Superior temporal gyrus (tissue), 1 donor: Measurements from ENCODE around the gene RAI1.
"Not testable (repeated sequence)": the region's sequence is repeated elsewhere in the genome, so short reads cannot be mapped to it uniquely, and the experiment has no call there.

Experiments
- DNase-seq: peaks from one replicate; pipeline ENCODE4 v3.0.0-alpha.2; 2016; ENCODE audit errors: extremely low spot score

RAI1 gene

GRCh38 chr17:17804007-17804406 lies 122.7 kb downstream of the RAI1 start:
- no peak for DNase-seq

GRCh38 chr17:17805575-17805974 lies 124.3 kb downstream of the RAI1 start:
- DNase-seq: no peak

- no peak for DNase-seq
These were observed 124.8 kb downstream of the RAI1 start for GRCh38 chr17:17806035-17806434.

GRCh38 chr17:17806611-17807274 lies 125.5 kb downstream of the RAI1 start:
- no peak for DNase-seq

GRCh38 chr17:17807440-17807839 lies 126.2 kb downstream of the RAI1 start:
- DNase-seq: no peak

GRCh38 chr17:17808200-17808599 lies 126.9 kb downstream of the RAI1 start:
- not testable (repeated sequence) for DNase-seq

- DNase-seq: no peak
These were observed 127.6 kb downstream of the RAI1 start for GRCh38 chr17:17808706-17809432.

- DNase-seq: no peak
These were observed 128.3 kb downstream of the RAI1 start for GRCh38 chr17:17809531-17810083.

- DNase-seq: no peak
These were observed 129.0 kb downstream of the RAI1 start for GRCh38 chr17:17810084-17810894.

GRCh38 chr17:17810895-17811248 lies 129.6 kb downstream of the RAI1 start:
- DNase-seq: no peak

GRCh38 chr17:17811381-17812210 lies 130.3 kb downstream of the RAI1 start:
- no peak for DNase-seq

- DNase-seq: peak; percentile 80
These were observed 131.2 kb downstream of the RAI1 start for GRCh38 chr17:17812211-17813054.

GRCh38 chr17:17813055-17813724 lies 131.9 kb downstream of the RAI1 start:
- DNase-seq: no peak

- no peak for DNase-seq
These were observed 132.5 kb downstream of the RAI1 start for GRCh38 chr17:17813725-17814095.

- DNase-seq: no peak
These were observed 133.2 kb downstream of the RAI1 start for GRCh38 chr17:17814162-17815061.

GRCh38 chr17:17815062-17815406 lies 133.8 kb downstream of the RAI1 start:
- no peak for DNase-seq

- peak; percentile 52 for DNase-seq
These were observed 134.4 kb downstream of the RAI1 start for GRCh38 chr17:17815436-17816200.

- peak; percentile 43 for DNase-seq
These were observed 135.1 kb downstream of the RAI1 start for GRCh38 chr17:17816240-17816814.
